HG03175 (cell line): ENCODE data around the gene PRDM9.
"Not testable (repeated sequence)": the region's sequence is repeated elsewhere in the genome, so short reads cannot be mapped to it uniquely, and the experiment has no call there.

Source experiments
- ATAC-seq: cut with Tn5 transposase; IDR thresholded peaks from one replicate; pipeline ENCODE4 v1.9.1; 2021; ENCODE audit warnings: mild to moderate bottlenecking, moderate library complexity; ENCODE audit not compliant: unreplicated experiment

Gene PRDM9

DNA sequence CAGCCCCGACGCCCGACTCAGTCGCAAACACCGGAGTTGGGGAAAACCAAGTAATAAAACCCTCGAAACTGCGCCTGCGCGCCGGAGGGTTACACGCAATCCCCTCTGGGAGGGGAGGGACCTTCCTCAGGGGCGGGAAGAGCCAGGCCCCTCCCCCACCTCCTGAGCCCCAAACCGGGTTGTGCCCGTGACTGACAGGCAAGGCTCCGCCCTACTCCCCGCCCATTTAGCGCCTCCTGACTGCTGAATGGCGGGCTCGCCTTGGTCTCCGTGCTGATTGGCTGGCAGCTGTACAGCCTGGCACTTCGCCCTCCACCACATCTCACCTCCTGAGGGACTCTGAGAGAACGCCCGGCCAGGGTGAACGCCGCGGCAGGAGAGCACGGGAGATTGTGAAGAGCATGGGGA, at the start of gene PRDM9:
TSS of gene PRDM9 (plus strand) at position 332 of the 408 bp plus-strand sequence. CDS start 1,425 bp downstream, outside the sequence.
- ATAC-seq = no peak

DNA sequence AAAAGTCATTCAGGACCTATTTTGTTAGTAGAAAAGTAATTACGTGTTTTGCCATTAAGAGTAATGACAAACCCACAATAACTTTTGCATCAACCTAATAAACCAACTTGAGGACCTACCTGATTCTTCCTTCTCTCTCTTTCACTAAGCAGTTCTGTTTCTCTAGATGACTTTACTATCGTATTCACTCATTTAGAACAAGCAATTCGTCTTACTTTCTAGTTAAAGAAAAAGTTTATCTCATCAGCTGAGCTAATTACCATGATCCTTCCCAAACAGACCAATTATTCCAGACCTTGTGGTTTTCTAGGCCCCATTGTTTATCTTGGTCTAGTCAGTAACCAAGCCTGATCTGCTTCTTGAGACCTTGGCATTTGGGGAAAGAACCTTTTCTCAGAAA, 49.6 kb upstream of the PRDM9 start:
- ATAC-seq = no peak

GRCh38 chr5:23459214-23459613, 48.2 kb upstream of the PRDM9 start:
- ATAC-seq = no peak

- ATAC-seq = no peak
Measured at GRCh38 chr5:23461576-23461975, 45.8 kb upstream of the PRDM9 start.

GRCh38 chr5:23466401-23466912, 41.0 kb upstream of the PRDM9 start:
- ATAC-seq = no peak

DNA sequence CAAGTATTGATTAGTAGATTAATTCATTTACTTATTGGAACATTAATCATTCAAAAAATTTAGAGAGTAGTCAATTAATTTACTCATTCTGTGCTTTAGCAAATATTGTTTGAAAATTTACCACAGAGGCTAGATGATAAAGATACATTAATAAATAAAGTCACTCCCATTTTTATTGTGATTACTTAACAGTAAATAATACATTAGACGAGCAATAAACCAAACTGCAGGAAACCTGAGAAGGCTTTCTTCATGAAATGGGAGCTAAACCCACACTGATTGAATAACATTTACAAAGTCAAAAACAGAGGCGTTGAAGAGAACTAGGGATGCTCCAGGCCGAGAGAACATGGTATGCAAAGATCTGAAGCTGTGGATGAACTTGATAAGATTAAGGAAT, 38.8 kb upstream of the PRDM9 start:
- no peak for ATAC-seq

DNA sequence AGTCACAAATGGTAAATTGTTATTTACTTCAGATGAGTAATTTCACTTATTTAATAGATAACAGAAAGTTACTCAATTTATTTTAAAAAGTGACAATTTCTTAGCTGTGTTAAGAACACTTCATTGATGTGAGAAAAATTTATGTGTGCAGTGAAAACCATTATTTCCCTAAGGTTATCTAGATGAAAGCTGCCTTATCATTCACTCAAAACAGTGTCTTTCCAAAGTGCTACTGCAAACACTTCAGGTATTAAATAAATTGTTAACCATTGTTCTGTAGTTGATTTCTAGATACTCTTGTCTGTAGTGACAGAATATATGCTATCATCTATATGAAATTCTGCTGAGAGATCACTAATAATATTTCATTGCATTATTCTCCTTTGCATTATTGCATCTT, 33.5 kb upstream of the PRDM9 start:
- no peak for ATAC-seq

DNA sequence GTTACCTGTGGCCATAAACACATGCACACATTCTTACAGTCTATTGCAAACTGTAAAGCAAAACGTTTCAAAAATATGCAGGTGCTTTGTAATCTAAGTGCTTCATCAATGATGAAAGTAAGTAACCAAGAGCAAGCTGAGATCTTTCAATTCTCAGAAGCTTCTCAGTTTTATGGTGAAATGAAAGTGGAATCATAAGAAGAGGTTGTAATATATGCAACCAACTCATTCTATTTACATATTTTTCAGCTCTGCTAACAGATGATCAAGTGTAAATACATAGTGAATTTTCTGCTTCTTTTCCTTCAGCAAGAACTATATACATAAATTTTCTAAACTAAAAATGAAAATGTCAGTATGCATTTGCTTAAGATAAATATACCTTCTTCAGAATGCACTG, 33.1 kb upstream of the PRDM9 start:
- ATAC-seq = no peak

DNA sequence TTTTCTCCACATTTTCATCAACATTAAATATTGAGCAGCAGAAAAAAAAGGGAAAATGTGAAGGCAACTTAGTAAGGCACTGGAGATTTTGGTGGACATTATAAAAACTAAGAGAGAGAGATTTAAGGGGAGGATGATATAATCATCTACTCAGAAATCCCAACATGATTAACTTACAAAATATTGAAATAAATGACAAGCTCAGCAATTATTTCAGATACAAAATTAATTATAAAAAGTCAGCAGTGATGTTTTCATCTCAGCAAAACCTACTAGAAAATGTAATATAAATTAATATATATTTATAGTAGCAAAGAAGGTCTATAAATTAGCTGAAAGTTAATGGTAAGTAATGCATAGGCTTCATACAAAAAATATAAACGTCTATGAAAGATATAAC, 30.8 kb upstream of the PRDM9 start:
- ATAC-seq = no peak

GRCh38 chr5:23482642-23483041, 24.8 kb upstream of the PRDM9 start:
- ATAC-seq = no peak

GRCh38 chr5:23483090-23483489, 24.3 kb upstream of the PRDM9 start:
- ATAC-seq = no peak

DNA sequence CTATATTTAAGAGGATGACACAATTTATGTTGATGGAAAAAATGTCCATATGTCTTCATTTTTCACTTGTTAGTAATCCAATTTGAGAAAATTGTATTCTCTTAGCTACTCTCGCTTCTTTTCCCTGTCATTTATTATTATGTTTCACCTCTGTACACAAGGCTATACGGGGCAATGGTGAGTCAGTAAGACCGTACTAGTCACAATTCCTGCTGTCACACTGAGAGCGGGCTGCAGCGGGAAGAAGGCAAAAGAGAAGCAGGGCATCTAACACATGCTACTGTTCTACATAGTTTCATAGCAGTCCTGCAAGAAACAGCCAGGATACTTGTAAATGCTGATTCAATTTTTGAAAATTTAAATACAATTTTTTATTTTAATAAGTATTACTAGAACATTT, 23.3 kb upstream of the PRDM9 start:
- no peak for ATAC-seq

GRCh38 chr5:23486227-23486626, 21.2 kb upstream of the PRDM9 start:
- ATAC-seq = not testable (repeated sequence)

GRCh38 chr5:23490993-23491392, 16.4 kb upstream of the PRDM9 start:
- ATAC-seq = no peak

DNA sequence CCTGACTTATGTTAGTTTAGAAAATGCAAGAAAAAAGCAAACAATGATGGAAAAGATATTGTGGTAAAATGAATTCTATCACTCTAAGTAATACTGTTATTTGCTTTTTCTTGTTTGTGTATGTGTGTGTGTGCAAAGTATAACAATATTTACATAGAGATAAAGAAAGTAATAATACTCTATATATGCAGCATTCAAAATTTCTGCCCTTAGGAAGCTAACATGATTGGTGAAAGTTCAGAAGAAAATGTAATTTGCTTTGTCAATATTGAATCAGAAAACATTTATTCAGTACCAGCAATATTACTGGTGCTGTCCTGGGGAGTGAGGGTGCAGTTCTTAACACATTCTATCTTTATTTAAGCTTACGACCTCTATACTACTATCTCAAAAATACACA, 12.9 kb upstream of the PRDM9 start:
- no peak for ATAC-seq

DNA sequence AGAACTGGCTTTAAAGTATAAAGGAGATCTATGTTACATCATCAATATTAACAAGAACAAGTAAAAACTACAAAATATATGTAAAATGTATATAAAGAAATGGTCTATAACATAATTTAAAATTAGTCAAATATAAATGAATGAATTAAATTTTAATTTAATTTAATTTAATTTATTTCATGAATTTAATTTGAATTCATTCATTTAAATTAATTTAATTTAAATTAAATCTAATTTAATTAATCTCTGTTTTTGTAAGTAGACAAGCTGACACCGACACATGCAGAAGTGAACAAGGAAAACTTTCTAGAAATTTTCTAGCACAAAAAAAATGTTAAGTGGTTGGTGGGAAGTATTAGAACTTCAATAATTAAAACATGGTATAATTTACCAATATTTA, 10.8 kb upstream of the PRDM9 start:
- ATAC-seq = no peak

DNA sequence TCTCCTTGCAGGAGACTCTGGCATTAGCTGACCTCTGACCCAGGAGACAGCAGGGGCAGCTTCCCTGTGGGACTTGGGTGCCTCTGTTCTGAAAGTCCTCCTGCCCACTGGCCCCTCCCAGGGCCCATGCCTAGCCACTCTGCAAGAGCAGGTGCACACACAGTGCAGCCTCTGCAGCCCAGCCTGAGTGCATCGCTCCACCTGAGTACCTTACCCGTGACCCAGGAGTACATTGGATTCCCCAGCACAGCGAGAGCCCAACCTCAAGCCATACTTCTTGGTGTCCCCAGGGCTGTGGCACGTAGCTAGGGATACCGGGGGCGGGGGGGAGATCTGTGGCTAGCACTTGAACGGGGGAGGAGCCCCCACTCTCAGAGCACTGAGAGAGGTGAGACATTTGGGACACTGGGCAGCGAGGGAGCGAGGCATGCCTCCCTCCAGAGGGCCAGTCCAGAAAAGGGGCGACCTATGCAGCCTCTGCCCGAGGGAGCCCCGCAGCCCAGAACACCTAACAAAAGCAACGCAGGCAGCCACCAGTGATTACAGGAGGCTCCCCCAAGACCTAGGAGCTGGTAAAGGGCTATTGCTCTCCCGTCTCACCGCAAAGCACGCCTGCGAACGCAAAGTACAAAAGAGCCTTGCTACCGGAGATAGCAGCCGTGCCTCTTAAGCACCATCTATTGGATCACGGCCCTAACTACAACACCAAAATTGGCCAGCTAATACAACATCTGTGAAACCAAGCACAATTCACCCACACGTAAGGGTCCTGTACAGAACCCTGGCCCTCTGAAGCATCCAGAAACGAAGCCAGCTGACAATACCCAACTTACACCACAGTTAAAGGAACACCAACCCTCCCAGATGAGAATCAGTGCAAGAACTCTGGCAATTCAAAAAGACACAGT, 826 bp upstream of the PRDM9 start:
- ATAC-seq = no peak

- not testable (repeated sequence) for ATAC-seq
Measured at GRCh38 chr5:23510434-23510833, 3.0 kb downstream of the PRDM9 start.

DNA sequence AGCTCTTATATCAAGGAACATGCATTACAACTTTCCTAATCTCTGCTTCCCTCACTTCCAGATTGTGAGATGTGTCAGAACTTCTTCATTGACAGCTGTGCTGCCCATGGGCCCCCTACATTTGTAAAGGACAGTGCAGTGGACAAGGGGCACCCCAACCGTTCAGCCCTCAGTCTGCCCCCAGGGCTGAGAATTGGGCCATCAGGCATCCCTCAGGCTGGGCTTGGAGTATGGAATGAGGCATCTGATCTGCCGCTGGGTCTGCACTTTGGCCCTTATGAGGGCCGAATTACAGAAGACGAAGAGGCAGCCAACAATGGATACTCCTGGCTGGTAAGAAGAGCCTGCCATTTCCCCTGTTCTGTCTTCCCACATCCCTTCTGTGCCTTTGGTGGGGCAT, 15.1 kb downstream of the PRDM9 start:
- no peak for ATAC-seq

DNA sequence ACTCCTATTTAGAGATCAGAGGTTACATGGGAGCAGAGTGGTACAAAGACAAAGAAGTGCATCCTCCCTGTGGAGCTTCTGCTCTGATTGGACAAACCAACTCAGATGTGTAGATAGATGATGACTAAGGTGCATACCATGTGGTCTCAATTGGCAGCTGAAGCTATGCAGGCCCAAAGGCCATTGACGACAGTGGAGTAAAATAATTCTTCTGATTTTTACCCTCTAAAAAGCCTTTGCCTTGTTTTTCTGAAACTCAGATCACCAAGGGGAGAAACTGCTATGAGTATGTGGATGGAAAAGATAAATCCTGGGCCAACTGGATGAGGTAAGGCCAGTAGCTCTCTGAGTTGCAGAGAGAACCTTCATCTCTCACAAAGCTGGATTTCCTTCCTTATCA, 15.6 kb downstream of the PRDM9 start:
- ATAC-seq = no peak

DNA sequence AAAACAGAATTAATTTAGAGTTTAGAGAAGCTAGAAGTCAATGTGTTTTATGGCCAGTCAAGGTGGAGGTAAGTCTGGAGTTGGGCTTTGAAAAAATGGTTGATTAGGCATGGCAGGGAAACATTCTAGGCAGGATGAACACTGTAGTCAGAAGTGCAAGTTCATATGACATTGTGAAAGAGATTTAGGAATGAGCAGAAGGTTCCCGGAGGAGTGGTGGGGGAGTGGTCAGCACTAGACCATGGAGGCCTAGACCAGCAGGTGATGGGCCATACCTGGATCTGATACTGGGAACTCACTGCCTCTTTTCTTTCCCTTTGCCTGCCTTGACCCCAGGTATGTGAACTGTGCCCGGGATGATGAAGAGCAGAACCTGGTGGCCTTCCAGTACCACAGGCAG, 16.6 kb downstream of the PRDM9 start:
- ATAC-seq = no peak

DNA sequence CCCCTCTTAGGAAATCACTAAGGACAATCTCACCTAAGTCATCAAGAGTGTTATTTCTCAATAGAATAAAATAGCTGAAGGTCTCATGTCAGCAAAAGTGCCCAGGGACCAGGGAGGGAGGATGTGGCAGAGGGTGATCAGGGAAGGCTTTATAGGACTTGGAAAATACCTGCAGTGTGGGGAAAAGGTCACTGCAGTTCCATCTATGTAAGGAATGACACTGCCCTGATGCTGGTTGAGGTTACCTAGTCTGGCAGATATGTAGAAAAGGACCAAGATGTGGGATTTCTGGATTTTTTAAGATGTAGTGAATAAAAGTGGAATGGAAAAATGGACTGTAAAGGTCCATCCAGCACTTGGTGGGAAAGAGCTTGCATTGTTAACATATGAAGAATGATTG, 18.3 kb downstream of the PRDM9 start:
- no peak for ATAC-seq

DNA sequence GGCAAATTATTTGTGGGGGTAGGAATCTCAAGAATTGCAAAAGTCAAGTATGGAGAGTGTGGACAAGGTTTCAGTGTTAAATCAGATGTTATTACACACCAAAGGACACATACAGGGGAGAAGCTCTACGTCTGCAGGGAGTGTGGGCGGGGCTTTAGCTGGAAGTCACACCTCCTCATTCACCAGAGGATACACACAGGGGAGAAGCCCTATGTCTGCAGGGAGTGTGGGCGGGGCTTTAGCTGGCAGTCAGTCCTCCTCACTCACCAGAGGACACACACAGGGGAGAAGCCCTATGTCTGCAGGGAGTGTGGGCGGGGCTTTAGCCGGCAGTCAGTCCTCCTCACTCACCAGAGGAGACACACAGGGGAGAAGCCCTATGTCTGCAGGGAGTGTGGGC, 19.2 kb downstream of the PRDM9 start:
- ATAC-seq = not testable (repeated sequence)
